SK-N-MC (cell line): Measurements from ENCODE around the gene PIK3CB.

ENCODE experiments used
- EZH2 ChIP-seq: fragments of 200-600 bp; sonication (generic); IDR thresholded peaks from one replicate; pipeline ENCODE4 v1.6.1; 2017; ENCODE audit warnings: antibody characterized with exemption
- FOXP2 ChIP-seq: optimal IDR thresholded peaks from 2 replicates; pipeline ENCODE3; 2011; ENCODE audit warnings: mild to moderate bottlenecking, moderate library complexity; ENCODE audit not compliant: insufficient read depth; ENCODE audit errors: extremely low read length, control extremely low read depth
- POLR2AphosphoS5 ChIP-seq: IDR thresholded peaks from 2 replicates; pipeline ENCODE4 v1.6.1; 2012; ENCODE audit warnings: mild to moderate bottlenecking, low read depth, low read length, borderline replicate concordance

DNA sequence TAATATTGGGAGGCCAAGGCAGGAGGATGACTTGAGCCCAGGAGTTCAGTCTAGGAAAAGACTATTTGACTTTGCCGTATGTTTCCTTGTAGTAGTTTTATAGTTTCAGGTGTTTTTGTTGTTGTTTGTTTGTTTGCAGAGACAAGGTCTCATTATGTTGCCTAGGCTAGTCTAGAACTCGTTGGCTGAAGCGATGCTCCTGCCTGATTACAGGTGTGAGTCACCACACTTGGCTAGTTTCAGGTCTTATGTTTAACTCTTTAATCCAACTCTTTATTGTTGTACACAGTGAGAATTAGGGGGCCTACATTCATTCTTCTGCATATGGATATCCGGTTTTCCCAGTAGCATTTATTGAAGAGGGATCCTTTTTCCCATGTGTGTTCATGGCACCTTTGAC, 194.2 kb downstream of the PIK3CB start:
- TF ChIP-seq EZH2: no peak
- TF ChIP-seq POLR2AphosphoS5: no peak
- TF ChIP-seq FOXP2: no peak
